HG02759 (cell line): ENCODE results near the gene NSD2.
"Not testable (repeated sequence)": the region's sequence is repeated elsewhere in the genome, so short reads cannot be mapped to it uniquely, and the experiment has no call there.

Experiments
- ATAC-seq: cut with Tn5 transposase; IDR thresholded peaks from one replicate; pipeline ENCODE4 v1.9.1; 2021; ENCODE audit warnings: mild to moderate bottlenecking, moderate library complexity; ENCODE audit not compliant: unreplicated experiment

NSD2 gene

GRCh38 chr4:1896658-1896991 lies 25.4 kb downstream of the NSD2 start:
- no peak for ATAC-seq

- ATAC-seq = no peak
Observed at GRCh38 chr4:1898007-1898406, 26.8 kb downstream of the NSD2 start.

- ATAC-seq = peak; percentile 4
Observed at GRCh38 chr4:1898681-1899080, 27.5 kb downstream of the NSD2 start.

GRCh38 chr4:1899149-1900086 lies 28.2 kb downstream of the NSD2 start:
- ATAC-seq = peak; percentile 76

GRCh38 chr4:1900087-1900433 lies 28.9 kb downstream of the NSD2 start:
- ATAC-seq = no peak

- ATAC-seq = no peak
Observed at GRCh38 chr4:1900624-1901023, 29.4 kb downstream of the NSD2 start.

DNA sequence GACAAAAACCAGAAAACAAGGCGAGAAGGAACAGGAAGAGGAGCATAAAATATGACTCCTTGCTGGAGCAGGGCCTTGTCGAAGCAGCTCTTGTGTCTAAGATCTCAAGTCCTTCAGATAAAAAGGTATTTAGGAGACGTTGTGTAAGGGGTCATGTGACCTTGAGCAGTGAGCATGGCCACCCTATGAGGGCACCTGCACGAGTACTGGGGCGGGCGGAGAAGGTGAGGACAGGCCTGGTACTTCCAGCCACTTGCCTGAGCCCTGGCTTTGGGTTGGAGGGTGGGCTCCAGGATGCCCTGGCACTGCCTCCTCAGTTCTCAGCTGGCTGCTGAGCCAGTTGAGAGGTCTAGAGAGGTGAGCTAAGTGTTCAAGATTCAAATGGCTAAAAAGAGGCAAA lies 29.9 kb downstream of the NSD2 start:
- no peak for ATAC-seq

GRCh38 chr4:1902243-1902642 lies 31.1 kb downstream of the NSD2 start:
- ATAC-seq = no peak

GRCh38 chr4:1903035-1903434 lies 31.8 kb downstream of the NSD2 start:
- no peak for ATAC-seq

GRCh38 chr4:1904042-1904441 lies 32.8 kb downstream of the NSD2 start:
- no peak for ATAC-seq

DNA sequence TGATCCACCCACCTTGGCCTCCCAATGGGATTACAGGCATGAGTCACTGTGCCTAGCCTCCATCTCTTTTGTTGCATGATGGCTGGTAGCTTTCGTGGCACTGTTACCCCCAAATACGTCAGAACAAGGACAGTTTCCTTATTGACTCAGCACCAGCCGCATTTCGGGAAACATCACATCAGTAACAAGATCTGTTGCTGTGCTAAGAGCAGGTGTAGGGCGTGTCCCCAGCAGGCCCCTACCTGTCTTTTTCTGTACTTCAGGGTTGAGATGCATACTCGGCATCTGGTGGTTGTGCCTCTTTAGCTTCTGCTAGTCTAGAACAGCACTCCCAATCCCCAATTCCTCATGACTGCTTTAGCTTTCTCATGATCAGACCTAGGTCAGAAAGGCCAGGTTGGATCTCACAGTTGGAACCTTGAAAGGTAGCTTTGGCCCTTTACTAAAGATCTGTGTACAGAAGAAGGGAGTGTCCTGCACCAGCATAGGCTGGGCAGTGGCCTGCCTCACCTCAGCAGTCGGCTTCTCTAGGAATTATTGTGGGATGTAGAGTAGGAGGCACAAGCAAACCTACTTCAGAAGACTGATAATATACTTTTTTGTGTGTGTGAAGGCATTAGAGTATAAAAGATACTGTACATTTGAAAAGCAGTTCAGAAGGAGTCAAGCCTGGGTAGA lies 36.8 kb downstream of the NSD2 start:
- no peak for ATAC-seq

- ATAC-seq = not testable (repeated sequence)
Observed at GRCh38 chr4:1909696-1910095, 38.5 kb downstream of the NSD2 start.

DNA sequence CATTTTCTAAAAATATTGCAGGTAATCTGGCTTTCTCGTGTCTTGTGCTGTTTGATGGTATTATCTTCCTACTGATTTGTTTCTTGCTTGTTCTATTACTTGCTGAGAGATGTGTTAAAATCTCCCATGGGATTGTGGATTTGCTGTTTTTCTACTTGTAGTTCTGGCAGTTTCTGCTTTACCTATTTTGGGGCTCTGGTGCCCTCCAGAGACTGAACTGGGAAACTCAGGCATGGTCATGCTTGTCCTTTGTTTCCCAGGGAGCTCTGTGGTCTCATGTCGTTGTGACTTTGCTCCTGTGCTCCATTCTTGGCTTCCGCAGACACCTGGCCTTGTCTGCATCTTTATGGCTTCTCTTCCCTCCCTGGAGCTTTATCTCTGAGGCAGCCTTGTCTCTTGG lies 39.5 kb downstream of the NSD2 start:
- ATAC-seq = no peak

DNA sequence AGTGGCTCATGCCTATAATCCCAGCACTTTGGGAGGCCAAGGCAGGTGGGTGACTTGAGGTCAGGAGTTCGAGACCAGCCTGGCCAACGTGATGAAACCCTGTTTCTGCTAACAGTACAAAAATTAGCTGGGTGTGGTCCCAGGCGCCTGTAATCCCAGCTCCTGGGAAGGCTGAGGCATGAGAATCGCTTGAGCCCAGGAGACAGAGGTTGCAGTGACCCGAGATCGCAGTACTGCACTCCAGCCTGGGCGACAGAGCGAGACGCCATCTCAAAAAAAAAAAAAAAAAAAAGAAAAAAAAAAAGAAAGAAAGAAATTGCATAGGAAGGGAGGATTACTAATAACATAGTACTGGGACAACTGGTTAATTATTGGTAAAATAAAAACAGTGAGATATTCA lies 40.1 kb downstream of the NSD2 start:
- not testable (repeated sequence) for ATAC-seq

GRCh38 chr4:1922821-1923220 lies 51.6 kb downstream of the NSD2 start:
- ATAC-seq = no peak

DNA sequence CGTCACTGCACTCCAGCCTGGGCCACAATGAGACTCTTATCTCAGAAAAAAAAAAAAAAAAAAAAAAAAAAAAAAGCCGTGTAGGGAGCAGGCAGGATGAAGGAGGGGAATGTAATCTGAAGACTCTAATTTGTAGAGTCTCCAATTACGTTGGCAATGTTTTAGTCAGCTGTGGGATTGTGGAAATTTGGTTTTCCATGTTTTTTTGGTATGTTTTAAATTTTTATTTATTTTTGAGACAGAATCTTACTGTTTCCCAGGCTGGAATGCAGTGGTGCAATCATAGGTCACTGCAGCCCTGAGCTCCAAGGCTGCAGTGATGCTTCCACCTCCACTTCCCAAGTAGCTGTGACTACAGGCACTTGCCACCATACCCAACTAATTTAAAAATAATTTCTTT lies 56.5 kb downstream of the NSD2 start:
- no peak for ATAC-seq

GRCh38 chr4:1928356-1929239 lies 57.4 kb downstream of the NSD2 start:
- ATAC-seq = no peak

DNA sequence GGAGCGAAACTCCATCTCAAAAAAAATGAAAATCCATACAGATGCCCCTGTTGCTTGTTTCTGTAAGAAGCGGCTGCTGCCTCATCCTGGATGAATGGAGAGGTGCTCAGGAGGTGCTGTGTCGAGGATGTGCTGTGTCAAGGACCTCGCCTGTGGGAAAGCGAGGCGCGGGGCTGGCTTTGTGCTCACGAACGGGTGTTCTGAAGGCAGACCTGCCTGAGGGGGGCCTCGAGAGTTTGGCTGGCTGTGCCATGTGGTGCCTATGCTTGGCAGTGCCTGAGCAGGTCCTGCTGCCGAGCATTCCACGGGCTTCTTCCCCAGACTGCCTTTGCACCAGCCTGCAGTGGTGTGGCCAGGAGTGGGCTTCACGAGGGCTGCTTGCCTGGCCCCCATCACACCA lies 61.5 kb downstream of the NSD2 start:
- ATAC-seq = no peak

- ATAC-seq = no peak
Observed at GRCh38 chr4:1933700-1934099, 62.5 kb downstream of the NSD2 start.

GRCh38 chr4:1937550-1937949 lies 66.4 kb downstream of the NSD2 start:
- ATAC-seq = no peak

DNA sequence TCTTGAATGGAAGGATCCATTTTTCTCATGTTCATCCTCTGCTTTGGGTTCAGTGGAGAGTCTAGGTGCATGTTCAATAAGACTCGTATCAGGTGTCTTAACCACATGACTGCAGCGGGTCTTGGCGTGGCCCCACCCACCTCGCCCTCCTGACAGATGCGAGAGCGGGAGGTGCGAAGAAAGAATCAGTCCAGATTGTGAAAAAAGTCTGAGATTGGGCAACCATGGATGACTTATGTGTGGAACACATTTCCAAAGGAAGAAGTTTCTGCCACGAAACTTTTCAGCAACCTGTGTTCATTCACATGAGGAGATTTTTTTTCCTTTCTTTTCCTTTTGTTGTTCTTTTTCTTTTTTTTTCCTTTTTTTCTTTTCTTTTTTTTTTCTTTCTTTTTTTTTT lies 66.8 kb downstream of the NSD2 start:
- ATAC-seq = no peak
